ENCODE results near the gene LAMB2.

Gene LAMB2

DNA sequence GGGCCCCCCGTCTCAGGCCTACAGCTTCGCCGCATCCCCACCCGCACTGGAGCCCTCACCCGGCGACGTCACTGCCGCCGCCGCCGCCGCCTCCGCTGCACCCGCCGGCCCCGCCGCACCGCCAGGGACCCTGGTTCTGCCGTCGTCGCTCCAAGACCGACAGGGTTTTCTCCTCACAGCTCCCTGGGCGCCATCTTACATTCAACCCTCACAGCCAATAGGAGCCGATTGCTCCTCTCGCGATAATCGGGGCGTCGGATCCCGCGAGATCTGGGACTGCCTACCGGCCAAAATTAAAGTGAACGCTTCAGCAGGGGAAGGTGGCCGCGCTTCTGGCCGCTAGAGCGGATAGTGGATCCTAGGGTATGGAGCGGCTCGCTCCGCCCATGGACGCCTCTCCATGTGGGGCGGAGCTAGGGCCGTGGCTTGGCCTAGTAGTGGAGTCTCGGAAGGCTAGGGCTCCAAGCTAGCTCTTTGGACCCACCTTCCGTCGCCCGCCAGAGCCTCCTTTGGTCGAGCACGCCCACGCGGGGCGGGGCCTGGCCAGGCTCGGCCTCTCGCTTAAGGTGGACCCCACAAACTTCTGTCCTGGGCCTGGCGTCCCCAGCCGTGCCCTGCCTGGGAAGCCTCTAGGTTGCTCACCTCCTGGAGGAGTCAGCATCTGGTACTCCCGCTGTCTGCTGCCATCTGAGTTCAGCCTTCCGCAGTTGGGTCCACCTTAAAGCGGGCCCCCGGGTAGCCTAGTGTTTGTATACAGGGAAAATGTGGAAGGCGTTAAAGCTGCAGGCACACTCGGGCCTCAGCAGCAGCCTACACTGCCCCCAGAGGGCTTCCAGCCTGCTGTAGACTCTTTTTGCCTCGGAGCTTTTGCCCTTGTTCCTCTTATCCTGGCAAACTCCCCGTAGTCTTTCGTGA, 38.7 kb downstream of the LAMB2 start, which contains the start of gene QRICH1:
TSS of gene QRICH1 (minus strand) at position 219 of the 915 bp plus-strand sequence. CDS start 17,054 bp downstream, outside the sequence.
- ATAC-seq, result peak; percentile 90
- no peak for TF ChIP-seq BACH2 (CRISPR knock-in tag; IDR thresholded peaks at IDR 0.05; ENCODE audit: borderline replicate concordance)
- TF ChIP-seq ZNF8 (CRISPR knock-in tag; IDR thresholded peaks at IDR 0.05), result peak; percentile 47; the same call in 1 of the 2 replicates

DNA sequence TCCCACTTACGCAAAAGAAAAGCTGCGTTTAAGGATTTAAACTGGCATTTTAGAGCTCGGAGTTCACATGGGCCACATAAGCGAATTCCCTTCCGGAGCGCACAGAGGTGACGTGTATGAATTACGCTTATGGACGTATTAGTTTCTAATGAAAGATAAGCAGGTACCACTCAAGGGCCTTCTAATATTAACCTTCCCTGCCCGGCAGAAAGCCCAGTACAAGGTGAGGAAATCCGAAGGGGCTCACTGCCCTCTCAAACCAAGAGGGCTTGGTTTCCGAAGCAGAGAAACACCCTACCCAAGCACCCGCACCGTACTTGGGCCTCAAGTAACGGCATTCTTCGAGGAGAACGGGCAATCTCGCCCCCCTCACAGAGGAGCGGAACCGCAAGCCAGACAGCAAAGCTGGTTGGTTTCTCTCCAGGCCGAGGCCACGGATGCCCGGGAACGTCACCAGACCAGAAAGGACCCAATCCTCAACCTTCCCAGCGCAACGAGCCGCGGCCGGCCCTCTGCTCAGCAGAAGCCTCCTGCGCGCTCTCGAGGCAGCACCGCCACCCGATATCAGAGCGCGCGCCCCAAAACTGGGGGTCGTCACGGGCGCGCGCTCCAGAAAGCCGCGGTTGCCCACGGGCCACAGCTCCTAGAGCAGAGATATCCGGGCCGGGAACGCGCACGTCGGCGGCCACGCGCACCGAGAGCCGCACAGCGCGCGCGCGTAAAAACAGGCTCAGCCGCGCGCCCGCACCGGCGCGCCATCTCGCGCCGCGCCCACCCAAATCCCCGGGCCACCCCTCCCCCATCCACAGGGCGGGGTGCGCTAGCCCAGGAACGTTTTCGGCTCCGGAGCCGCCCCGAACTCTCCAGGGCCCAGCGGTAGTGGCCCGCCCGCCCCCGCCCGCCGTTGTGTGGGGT, 39.7 kb downstream of the LAMB2 start:
- peak; percentile 15 for ATAC-seq
- TF ChIP-seq SNAI2 (CRISPR knock-in tag; IDR thresholded peaks at IDR 0.05), result peak; percentile 94
- no peak for TF ChIP-seq ZNF8 (CRISPR knock-in tag; IDR thresholded peaks at IDR 0.05)
- no peak for TF ChIP-seq ARNTL (CRISPR knock-in tag; IDR thresholded peaks at IDR 0.05; ENCODE audit: borderline replicate concordance, low read depth)
- TF ChIP-seq CREB5 (CRISPR knock-in tag; IDR thresholded peaks at IDR 0.05; ENCODE audit: low read depth), result no peak
- 0 out of 2 replicates have a peak, but pooled peaks have one; percentile 54 for TF ChIP-seq ZNF565 (CRISPR knock-in tag; conservative IDR thresholded peaks at IDR 0.05; ENCODE audit: low read depth)
- TF ChIP-seq, protein P1, sequence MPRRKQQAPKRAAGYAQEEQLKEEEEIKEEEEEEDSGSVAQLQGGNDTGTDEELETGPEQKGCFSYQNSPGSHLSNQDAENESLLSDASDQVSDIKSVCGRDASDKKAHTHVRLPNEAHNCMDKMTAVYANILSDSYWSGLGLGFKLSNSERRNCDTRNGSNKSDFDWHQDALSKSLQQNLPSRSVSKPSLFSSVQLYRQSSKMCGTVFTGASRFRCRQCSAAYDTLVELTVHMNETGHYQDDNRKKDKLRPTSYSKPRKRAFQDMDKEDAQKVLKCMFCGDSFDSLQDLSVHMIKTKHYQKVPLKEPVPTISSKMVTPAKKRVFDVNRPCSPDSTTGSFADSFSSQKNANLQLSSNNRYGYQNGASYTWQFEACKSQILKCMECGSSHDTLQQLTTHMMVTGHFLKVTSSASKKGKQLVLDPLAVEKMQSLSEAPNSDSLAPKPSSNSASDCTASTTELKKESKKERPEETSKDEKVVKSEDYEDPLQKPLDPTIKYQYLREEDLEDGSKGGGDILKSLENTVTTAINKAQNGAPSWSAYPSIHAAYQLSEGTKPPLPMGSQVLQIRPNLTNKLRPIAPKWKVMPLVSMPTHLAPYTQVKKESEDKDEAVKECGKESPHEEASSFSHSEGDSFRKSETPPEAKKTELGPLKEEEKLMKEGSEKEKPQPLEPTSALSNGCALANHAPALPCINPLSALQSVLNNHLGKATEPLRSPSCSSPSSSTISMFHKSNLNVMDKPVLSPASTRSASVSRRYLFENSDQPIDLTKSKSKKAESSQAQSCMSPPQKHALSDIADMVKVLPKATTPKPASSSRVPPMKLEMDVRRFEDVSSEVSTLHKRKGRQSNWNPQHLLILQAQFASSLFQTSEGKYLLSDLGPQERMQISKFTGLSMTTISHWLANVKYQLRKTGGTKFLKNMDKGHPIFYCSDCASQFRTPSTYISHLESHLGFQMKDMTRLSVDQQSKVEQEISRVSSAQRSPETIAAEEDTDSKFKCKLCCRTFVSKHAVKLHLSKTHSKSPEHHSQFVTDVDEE (CRISPR knock-in tag; IDR thresholded peaks at IDR 0.05), result peak; percentile 90
- TF ChIP-seq CSDC2 (CRISPR knock-in tag; IDR thresholded peaks at IDR 0.05), result peak; percentile 73; the same call in 1 of the 2 replicates
- TF ChIP-seq ZFP3 (CRISPR knock-in tag; IDR thresholded peaks at IDR 0.05), result peak; percentile 81; the same call in 1 of the 2 replicates
- TF ChIP-seq ESRRG (CRISPR knock-in tag; IDR thresholded peaks at IDR 0.05), result no peak

DNA sequence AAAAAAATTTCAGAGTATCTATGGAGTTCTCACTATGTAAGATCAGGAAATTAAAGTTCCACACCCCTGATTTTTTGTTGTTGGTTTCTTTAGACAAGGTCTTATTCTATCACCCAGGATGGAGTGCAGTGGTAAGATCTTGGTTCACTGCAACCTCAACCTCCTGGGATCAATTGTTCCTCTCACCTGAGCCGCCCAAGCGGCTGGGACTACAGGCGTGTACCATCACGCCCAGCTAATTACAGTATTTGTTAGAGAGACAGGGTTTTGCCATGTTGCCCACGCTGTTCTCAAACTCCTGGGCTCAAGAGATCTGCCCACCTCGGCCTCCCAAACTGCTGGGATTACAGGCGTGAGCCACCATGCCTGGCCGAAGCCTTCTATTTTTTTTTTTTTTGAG, 51.4 kb downstream of the LAMB2 start:
- ATAC-seq, result no peak
- TF ChIP-seq ARNTL (CRISPR knock-in tag; IDR thresholded peaks at IDR 0.05; ENCODE audit: borderline replicate concordance, low read depth) (no peak), PPARA (CRISPR knock-in tag; IDR thresholded peaks at IDR 0.05; ENCODE audit: borderline replicate concordance) (no peak), OSR1 (CRISPR knock-in tag; IDR thresholded peaks at IDR 0.05) (no peak), TOX (CRISPR knock-in tag; IDR thresholded peaks at IDR 0.05; ENCODE audit: borderline replicate concordance) (no peak), ZNF8 (CRISPR knock-in tag; IDR thresholded peaks at IDR 0.05) (no peak), SNAI2 (CRISPR knock-in tag; IDR thresholded peaks at IDR 0.05) (no peak), CSRNP3 (CRISPR knock-in tag; IDR thresholded peaks at IDR 0.05) (no peak), ZFP30 (CRISPR knock-in tag; IDR thresholded peaks at IDR 0.05) (no peak), ZC3H10 (CRISPR knock-in tag; IDR thresholded peaks at IDR 0.05) (no peak)
- TF ChIP-seq, protein P2, sequence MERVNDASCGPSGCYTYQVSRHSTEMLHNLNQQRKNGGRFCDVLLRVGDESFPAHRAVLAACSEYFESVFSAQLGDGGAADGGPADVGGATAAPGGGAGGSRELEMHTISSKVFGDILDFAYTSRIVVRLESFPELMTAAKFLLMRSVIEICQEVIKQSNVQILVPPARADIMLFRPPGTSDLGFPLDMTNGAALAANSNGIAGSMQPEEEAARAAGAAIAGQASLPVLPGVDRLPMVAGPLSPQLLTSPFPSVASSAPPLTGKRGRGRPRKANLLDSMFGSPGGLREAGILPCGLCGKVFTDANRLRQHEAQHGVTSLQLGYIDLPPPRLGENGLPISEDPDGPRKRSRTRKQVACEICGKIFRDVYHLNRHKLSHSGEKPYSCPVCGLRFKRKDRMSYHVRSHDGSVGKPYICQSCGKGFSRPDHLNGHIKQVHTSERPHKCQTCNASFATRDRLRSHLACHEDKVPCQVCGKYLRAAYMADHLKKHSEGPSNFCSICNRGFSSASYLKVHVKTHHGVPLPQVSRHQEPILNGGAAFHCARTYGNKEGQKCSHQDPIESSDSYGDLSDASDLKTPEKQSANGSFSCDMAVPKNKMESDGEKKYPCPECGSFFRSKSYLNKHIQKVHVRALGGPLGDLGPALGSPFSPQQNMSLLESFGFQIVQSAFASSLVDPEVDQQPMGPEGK (CRISPR knock-in tag; IDR thresholded peaks at IDR 0.05; ENCODE audit: borderline replicate concordance), result no peak

GRCh38 chr3:49079270-49079669, 53.6 kb downstream of the LAMB2 start:
- TF ChIP-seq OSR1 (CRISPR knock-in tag; IDR thresholded peaks at IDR 0.05), result no peak
- no peak for TF ChIP-seq BACH2 (CRISPR knock-in tag; IDR thresholded peaks at IDR 0.05; ENCODE audit: borderline replicate concordance)
- TF ChIP-seq ZFP30 (CRISPR knock-in tag; IDR thresholded peaks at IDR 0.05), result no peak
- TF ChIP-seq ARNTL (CRISPR knock-in tag; IDR thresholded peaks at IDR 0.05; ENCODE audit: borderline replicate concordance, low read depth), result no peak
- no peak for TF ChIP-seq ZNF8 (CRISPR knock-in tag; IDR thresholded peaks at IDR 0.05)
- ATAC-seq, result no peak
